ENCODE measurements around the gene CYRIA. TPM values are rescaled to one million over a fixed set of nuclear protein-coding genes. Genes with fewer than 3 reads are reported as not detected.

Gene CYRIA
- total RNA-seq, 4 donors from 2014 or later: 1.8 to 4.0 (median 3.7) TPM

DNA sequence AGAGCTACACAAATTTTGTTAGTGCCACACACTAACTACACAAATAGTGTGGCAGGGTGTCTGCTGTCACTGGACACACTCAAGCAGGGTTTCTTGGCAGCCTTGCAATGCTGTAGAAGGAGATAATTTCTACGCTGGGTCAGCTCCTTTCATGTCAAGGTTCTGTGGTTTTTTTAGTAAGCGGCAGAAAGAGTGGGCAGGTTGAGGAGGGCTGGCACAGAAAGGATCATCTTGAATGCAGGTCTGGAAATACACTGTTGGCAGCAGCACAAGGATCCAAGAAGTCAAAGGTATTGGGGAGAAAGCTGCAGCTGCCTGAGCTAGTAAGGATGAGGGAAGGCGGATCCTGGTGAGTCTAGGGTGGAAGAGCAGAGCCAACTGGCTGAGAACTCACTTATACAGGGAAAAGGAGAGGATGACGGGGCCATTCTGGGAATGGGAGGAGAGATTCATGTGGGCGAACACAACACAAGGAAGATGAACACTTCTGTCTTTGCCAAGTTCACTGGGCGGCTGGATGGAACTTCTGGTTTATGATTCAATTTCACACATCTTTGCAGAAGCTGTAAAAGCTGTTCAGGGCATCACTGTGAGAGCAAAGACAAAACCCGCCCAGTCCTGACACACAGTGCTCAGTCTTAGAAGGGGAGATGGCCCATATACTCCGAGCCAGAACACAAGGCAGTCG lies 16.9 kb upstream of the CYRIA start:
- H3K36me3 ChIP-seq: no peaks in the 10 kb centered on the region
- H3K4me3 ChIP-seq: no peak overlapping the region
- no peaks in the 10 kb centered on the region for H3K9me3 ChIP-seq
- no peak overlapping the region for H3K27ac ChIP-seq
- WGBS: 66% methylated on average over 8 of the region's 9 CpGs
- TF ChIP-seq, protein P1, sequence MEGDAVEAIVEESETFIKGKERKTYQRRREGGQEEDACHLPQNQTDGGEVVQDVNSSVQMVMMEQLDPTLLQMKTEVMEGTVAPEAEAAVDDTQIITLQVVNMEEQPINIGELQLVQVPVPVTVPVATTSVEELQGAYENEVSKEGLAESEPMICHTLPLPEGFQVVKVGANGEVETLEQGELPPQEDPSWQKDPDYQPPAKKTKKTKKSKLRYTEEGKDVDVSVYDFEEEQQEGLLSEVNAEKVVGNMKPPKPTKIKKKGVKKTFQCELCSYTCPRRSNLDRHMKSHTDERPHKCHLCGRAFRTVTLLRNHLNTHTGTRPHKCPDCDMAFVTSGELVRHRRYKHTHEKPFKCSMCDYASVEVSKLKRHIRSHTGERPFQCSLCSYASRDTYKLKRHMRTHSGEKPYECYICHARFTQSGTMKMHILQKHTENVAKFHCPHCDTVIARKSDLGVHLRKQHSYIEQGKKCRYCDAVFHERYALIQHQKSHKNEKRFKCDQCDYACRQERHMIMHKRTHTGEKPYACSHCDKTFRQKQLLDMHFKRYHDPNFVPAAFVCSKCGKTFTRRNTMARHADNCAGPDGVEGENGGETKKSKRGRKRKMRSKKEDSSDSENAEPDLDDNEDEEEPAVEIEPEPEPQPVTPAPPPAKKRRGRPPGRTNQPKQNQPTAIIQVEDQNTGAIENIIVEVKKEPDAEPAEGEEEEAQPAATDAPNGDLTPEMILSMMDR (IDR thresholded peaks at IDR 0.05): no peak
- TF ChIP-seq EP300 (IDR thresholded peaks at IDR 0.05) (no peak), POLR2A (IDR thresholded peaks at IDR 0.05) (no peak), POLR2AphosphoS5 (IDR thresholded peaks at IDR 0.05) (no peak)
- DNase-seq (ENCODE audit: low spot score in 2 of 2): no peak
- no peaks in the 10 kb centered on the region for H3K27me3 ChIP-seq
- no peaks in the 10 kb centered on the region for H3K4me1 ChIP-seq

DNA sequence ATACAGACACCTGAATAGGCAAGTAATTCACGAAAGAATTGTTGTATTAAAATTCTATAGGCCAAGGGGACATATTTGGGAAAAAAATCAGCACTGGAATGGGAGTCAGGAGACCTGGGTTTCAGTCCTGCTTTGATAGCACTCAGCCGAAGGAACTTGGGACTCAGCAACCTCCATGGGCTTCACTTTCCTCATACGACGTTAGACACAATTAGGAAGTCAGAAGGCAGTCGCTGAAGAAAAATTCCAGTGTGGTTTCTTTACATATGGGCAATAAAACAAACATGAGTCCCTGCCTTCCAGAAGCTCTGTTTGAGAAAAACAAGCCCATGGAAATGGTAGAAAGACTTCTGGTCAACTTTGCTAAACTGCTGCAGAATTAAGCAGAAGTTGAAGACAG lies 15.1 kb upstream of the CYRIA start:
- H3K4me3 ChIP-seq: no peak overlapping the region
- H3K36me3 ChIP-seq: no peaks in the 10 kb centered on the region
- no peaks in the 10 kb centered on the region for H3K27me3 ChIP-seq
- TF ChIP-seq EP300 (IDR thresholded peaks at IDR 0.05): no peak
- TF ChIP-seq, protein P1 (IDR thresholded peaks at IDR 0.05): no peak
- no peak for TF ChIP-seq POLR2A (IDR thresholded peaks at IDR 0.05)
- no peak for TF ChIP-seq POLR2AphosphoS5 (IDR thresholded peaks at IDR 0.05)
- 80% methylated on average over 5 of the region's 5 CpGs for WGBS
- H3K27ac ChIP-seq: no peak overlapping the region
- DNase-seq (ENCODE audit: low spot score in 2 of 2): no peak
- H3K9me3 ChIP-seq: no peaks in the 10 kb centered on the region
- H3K4me1 ChIP-seq: no peaks in the 10 kb centered on the region

DNA sequence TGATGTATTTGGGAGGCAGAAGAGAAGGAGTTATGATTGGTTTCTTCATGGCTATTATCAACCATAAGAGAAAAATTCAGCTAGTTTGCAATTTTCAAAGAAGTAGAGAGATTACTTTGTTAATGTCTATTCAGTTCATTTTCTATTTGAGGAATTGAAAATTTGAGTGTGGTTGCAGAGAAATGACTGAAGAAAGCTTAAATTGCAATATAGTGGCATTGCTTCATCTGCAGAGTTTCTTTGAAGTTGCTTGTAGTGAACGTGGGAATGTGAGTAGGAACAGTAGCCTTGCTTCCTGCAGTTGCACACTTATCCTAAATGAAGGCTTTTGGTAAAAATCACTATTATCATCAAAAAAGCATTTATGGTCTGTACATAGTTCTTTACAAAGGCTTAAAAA lies 14.7 kb upstream of the CYRIA start:
- no peak for DNase-seq (ENCODE audit: low spot score in 2 of 2)
- no peak overlapping the region for H3K27ac ChIP-seq
- H3K4me1 ChIP-seq: no peaks in the 10 kb centered on the region
- H3K27me3 ChIP-seq: no peaks in the 10 kb centered on the region
- no peaks in the 10 kb centered on the region for H3K36me3 ChIP-seq
- H3K9me3 ChIP-seq: no peaks in the 10 kb centered on the region
- TF ChIP-seq, protein P1 (IDR thresholded peaks at IDR 0.05): no peak
- no peak for TF ChIP-seq POLR2AphosphoS5 (IDR thresholded peaks at IDR 0.05)
- no peak for TF ChIP-seq EP300 (IDR thresholded peaks at IDR 0.05)
- TF ChIP-seq POLR2A (IDR thresholded peaks at IDR 0.05): no peak
- no peak overlapping the region for H3K4me3 ChIP-seq
- 69% methylated on average over 1 of the region's 1 CpG for WGBS

DNA sequence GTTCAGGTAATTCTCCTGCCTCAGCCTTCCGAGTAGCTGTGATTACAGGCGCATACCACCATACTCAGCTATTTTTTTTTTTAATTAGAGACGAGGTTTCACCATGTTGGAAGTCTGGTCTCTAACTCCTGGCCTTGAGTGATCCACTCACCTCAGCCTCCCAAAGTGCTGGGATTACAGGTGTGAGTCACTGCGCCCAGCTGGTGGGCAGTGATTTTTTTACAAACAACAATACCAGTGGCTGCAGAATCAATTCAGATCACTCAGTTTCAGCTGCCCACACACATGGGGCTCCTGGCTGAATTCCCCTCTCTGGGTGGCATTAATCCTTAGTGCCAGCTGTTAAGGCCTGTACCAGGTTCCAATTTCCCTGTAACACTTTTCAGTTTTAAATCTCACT lies 13.3 kb upstream of the CYRIA start:
- H3K4me3 ChIP-seq: no peak overlapping the region
- H3K27me3 ChIP-seq: no peaks in the 10 kb centered on the region
- 97% methylated on average over 4 of the region's 4 CpGs for WGBS
- no peaks in the 10 kb centered on the region for H3K4me1 ChIP-seq
- TF ChIP-seq POLR2A (IDR thresholded peaks at IDR 0.05): no peak
- TF ChIP-seq EP300 (IDR thresholded peaks at IDR 0.05): no peak
- TF ChIP-seq, protein P1 (IDR thresholded peaks at IDR 0.05): no peak
- TF ChIP-seq POLR2AphosphoS5 (IDR thresholded peaks at IDR 0.05): no peak
- H3K9me3 ChIP-seq: no peaks in the 10 kb centered on the region
- no peaks in the 10 kb centered on the region for H3K36me3 ChIP-seq
- H3K27ac ChIP-seq: no peak overlapping the region
- no peak for DNase-seq (ENCODE audit: low spot score in 2 of 2)

DNA sequence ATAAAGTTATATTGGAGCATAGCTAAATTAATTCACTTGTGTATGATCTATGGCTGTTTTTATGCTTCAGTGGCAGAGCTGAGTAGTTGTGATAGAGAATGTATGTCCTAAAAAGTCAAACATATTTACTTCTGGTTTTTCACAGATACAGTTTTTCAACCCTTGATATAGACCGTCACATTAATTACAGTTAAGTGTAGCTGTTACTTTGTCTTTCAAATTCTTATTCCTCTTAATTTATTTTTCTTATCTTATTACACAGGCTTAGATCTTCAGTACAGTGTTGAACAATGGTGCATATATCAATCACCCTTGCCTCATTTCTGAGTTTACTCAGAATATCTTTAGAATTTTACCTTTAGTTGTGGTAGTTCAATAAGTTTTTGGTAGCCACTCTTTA lies 12.2 kb upstream of the CYRIA start:
- TF ChIP-seq POLR2AphosphoS5 (IDR thresholded peaks at IDR 0.05): no peak
- no peaks in the 10 kb centered on the region for H3K4me1 ChIP-seq
- H3K9me3 ChIP-seq: no peaks in the 10 kb centered on the region
- no peak overlapping the region for H3K4me3 ChIP-seq
- no peak overlapping the region for H3K27ac ChIP-seq
- no peaks in the 10 kb centered on the region for H3K27me3 ChIP-seq
- H3K36me3 ChIP-seq: no peaks in the 10 kb centered on the region
- DNase-seq (ENCODE audit: low spot score in 2 of 2): no peak
- WGBS: 98% methylated on average over 1 of the region's 1 CpG

DNA sequence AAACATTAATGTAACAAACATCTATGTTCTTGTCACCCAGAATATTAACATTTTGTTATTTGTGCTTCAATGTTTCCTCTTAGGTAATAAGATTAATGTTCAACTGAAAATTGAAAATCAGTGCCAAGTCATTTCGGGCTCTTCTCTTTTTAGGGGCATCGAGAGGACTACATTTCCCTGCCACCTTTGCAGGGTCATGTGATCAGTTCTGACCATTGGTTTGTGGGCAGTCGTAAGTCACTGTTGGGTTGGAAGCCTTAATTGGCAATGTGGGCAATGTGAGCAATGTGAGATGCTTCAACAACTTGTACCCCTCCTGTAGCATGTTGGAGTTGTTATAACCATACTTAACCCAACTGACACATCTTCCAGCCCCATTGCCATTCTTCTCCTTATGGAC lies 10.1 kb upstream of the CYRIA start:
- TF ChIP-seq POLR2AphosphoS5 (IDR thresholded peaks at IDR 0.05): no peak
- 96% methylated on average over 3 of the region's 3 CpGs for WGBS
- DNase-seq (ENCODE audit: low spot score in 2 of 2): no peak
- H3K27ac ChIP-seq: no peak overlapping the region
- no peaks in the 10 kb centered on the region for H3K27me3 ChIP-seq
- H3K36me3 ChIP-seq: no peaks in the 10 kb centered on the region
- no peaks in the 10 kb centered on the region for H3K4me1 ChIP-seq
- no peaks in the 10 kb centered on the region for H3K9me3 ChIP-seq
- no peak overlapping the region for H3K4me3 ChIP-seq

All from suprapubic skin (tissue), 4 donors.